Hippocampal formation (tissue), 2 donors: ENCODE data around the gene CD200R1.
"Not testable (repeated sequence)": the region's sequence is repeated elsewhere in the genome, so short reads cannot be mapped to it uniquely, and the experiment has no call there.

Source experiments
- DNase-seq, 2 donors: peaks; one replicate each; lab custom pipeline; 2025; lab: John Stamatoyannopoulos, UW

The CD200R1 gene

DNA sequence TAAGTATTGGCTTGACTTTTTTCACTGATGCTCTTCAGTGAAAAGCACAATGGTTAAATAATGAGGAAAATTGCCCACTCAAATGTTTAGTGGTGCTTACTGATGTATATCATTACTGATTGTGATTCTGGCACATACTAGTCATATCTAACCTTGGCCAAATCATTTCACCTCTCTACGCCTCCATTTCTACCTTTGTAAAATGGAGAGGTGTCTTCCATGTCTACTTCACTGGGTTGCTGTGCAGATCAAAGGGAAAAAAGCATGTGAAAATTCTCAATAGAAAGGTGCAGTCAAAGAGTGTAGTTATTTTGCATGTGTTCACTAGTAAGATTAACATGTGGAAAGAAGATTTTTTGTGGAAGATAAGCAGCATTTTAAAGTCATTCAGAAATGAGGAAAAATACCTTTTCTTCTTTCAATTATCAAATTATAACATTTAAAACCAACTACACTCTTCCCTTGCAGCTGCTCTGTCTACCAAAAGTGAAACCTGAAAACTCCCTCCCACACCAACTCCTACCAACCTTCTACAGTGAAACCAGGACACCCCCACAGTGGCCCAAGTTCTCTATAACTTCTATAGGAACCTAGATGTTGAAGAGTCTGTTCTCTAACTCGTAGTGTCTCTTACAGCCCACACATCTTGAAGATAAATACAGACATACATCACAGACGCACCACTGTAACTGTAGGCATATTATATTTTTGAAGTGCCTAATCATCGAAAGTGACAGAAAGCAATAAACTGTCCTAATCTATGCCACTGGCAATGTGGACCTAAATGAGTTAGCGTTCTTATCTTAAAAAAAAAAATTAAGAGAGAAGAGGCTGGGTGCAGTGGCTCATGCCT lies 1.4 kb downstream of the CD200R1 start:
- no peak for DNase-seq

DNA sequence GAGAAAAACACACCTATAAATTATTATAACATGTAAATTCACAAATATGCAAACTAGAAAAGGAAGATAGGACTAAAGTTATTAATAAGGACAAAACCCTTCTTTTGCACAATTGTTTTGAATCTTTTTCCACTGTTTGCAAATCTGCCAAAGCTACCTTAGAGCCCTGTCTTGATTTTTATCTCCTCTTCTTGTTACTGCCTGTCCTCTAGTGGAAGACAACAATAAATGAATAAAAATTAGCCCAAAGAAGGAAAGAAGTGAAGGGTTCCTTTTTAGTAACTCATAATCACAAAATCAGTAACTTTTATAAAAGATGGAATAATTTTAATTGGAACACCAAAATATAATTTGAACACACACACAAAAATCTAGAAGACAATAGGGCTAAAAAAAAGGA lies 2.7 kb downstream of the CD200R1 start:
- no peak for DNase-seq

DNA sequence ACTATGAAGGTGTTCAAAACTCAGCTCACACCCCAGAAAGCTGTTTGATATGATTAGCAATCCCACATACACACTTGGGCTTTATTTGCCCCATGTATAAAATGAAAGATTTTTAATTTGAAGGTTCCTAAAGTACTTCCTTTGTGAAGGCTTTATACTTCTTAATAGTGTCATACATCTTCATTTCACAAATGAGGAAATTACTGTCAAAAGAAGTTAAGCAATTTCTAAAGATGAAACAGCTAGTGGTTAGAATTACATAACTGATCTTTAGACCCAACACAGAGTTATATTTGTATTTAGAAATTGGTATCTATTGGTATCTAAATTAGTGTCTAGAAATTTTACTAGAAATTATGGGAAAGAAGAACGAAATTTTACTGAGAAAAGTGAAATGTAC lies 7.1 kb downstream of the CD200R1 start:
- no peak for DNase-seq

DNA sequence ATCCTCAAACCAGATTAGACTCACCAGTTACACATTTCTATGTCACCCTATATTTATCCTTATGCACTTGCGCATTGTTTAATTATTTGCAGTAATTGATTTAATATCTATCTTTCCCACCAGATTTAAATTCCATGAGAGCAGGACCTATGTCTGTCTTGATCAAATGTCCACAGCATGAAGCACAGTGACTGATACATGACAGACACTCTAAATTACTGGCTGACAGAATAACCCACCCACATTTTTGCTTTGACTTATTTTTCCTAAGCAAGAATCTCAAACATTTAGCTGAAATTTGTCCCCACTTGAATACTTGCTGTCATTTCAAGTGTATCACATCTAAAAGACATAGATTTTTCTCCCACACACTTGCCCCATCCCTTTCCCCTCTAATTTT lies 7.5 kb downstream of the CD200R1 start:
- no peak for DNase-seq

DNA sequence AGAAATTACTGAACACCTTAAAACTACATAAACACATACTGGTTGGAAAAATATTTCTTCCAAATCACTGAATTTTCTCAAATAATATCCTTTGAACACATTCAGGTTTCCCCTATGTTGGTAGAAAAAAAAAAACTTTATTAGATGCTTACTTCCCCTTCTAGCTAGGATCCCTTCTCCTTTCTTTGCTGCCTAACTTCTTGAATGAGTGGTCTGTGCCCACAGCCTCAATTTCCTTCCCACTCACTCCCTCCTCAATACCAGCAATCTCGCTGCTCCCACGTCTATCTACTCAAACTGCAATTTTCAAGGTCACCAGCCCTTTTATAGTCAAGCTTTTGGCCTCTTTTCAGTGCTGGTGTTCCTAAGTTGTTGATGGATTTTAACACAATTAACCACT lies 8.3 kb downstream of the CD200R1 start:
- no peak for DNase-seq

DNA sequence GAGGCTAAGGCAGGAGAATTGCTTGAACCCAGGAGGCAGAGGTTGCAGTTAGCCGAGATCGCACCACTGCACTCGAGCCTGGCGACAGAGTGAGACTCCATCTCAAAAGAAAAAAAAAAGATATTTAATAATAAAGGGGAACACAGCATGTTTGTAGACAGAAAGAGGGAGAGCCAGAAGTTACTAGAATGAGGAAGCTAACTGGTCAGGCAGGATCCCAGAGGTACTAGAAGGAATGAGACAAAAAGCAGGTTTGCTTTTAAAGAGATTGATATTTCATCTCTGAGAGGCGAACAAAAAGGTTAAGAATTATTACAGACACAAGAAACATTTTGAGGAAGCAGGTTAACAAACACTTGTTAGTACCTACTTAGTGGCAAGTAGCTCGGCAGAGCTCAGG lies 9.2 kb downstream of the CD200R1 start:
- no peak for DNase-seq

DNA sequence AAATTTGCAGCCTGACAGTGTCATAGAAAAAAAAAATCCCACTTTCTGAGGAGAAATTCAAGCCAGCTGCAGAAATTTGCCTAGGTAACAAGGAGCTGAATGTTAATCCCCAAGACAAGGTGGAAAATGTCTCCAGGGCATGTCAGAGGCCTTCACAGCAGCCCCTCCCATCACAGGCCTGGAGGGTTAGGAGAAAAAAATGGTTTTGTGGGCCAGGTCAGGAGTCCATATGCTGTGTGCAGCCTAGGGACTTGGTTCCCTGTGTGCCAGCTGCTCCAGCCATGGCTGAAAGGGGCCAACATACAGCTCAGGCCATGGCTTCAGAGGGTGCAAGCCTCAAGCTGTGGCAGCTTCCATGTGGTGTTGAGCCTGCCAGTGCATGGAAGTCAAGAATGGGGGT lies 11.2 kb downstream of the CD200R1 start:
- no peak for DNase-seq

DNA sequence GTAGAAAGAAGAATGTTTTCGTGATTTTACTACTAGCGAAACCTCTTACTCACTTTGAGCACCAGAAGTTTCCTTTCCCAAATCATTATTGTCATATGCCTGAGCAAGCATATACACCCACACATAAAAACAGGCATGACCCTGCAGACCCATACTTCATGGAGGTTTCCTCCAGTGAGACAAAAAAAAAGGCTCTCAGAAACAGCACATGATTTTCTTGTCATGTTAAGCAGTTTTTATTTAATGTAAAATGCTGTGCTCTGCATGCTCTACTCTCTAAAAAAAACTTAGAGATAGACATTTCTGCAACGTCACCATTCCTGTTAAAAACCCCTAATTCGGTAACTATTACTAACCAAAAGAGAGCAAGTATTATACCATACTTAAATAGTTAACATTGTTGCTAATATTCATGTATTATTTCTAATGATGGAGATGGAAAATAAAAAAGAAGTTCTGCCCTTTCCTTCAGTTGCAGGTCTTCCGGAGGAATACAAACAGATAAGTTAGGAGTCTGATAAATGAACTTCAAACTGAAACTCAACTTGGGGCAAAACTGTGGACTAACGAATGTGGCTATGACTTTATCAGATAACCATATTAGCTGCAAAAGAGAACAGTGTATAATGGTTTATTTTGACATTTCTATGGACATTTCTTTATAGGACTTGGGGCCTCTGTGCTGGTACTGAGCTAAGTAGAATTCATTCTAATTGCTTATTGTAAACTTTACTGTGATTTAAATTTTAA lies 15.9 kb downstream of the CD200R1 start:
- DNase-seq = no peak

DNA sequence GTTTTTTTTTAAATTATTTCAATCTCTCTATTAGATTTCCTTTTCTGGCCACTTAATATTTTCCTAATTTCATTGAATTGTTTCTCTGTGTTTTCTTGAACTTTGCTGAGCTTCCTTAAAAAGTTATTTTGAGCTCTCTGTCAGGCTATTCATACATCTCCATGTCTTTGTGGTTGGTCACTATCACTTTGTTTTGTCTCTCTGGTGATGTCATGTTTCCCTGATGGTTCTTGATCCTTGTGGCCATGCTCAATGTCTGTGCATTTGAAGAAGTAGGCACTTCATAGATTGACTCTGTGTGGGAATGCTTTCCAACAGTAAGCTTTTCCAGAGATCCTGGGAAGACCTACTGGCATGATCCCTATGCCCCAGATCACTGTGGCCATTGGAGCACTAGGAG lies 18.6 kb downstream of the CD200R1 start:
- no peak for DNase-seq

DNA sequence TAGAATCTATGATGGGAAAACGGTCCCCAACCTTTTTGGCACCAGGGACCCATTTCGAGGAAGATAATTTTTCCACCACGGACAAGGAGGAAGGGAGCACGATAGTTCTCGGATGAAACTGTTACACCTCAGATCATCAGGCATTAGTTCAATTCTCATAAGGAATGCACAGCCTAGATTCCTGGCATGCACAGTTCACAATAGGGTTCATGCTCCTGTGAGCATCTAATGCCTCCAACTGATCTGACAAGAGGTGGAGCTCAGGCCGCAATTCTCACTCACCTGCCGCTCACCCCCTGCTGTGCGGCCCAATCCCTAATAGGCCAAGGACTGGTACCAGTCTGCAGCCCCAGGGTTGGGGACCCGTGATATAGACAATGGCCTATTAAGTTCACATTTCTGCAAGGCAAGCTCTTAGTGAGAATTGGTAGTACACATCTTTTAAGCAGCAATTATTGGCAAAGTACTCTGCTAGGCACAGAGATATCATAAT lies 26.5 kb downstream of the CD200R1 start:
- no peak for DNase-seq

DNA sequence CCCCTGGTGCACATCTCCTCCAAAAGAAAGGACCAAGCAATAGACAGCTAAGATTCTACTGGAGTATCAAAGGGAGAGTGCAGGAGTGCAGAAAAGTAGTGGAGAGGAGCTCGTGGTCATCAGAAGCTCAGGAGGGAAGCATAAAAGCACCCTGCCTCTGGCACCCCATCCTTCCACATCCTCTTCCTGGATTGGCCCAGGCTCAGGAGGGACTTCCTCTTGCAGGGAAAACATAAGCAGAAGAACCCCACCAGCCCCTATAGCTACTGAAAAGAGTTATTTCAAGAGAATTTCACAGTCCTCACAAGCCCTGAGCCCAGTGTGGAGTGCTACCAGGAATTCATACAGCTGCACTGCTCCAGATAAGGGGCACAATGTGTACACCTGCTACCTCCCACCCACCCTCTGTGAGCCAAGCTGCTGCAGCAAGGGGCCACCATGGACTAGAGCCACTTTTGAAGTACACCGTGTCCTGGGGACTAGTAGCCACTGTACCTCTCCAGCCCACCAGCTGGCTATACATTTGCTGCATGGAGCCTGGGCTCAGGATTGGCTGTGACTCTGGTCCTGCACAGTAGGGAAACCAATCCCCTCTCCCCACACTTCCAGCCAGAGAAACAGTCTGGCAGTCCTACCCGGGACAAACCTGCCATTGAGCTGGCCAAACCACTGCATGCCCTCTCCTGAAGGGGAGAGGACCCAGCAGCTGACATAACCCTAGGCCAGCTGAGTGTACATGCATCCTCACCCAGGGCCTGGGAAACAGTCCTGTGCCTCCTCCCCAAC lies 43.0 kb downstream of the CD200R1 start:
- DNase-seq = no peak

DNA sequence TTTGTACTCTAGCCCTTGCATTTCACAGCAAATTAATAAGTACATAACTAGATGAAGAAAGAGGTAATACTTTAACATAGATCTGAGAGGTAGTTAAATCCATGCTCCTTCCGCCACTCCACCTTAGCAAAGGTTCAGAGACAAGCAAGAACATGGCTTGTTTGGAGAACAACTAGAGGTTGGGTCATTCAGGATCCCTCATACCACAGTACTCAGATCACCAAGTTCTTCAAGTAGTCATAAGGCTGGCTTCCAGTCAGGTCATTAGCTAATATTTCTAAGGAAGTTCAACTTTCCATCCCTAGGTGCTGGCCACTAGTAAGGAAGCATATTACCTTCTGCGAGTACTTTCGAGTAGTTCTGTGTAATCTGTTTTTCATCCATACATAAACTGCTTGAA lies 44.1 kb downstream of the CD200R1 start:
- DNase-seq = no peak

DNA sequence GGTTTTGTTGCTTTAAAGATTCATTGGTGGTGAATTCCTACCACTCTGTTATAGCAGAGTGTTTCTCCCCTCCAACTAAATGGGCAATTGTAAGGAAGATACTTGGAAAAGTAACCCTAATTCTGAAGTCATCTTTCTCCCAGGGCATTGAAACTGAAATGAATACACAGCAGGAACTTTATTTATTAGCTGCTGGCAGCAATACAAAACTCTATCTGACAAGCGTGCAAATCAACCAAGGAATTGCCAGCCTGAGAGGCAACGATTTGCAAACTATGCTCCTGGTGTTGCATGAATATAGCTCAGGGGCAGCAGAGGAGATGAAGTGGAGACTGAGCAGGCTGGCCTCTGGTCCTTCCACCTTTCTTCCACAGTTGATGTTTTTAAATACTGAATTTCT lies 48.9 kb downstream of the CD200R1 start:
- DNase-seq = no peak

DNA sequence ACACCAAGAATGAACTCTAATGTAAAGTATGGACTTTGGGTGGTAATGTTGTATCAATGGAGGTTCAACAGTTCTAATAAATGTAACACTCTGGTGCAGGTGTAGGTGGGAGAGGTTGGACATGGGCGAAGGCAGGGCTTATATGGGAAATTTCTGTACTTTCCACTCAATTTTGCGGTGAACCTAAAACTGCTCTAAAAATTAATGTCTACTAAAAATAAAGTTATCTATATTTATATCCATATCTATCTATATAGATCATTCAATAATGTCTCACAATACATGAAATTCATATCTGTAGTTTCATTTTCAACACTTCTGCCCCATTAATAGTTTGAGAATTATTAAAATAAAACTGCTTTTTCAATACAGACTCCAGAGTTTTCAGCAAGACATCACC lies 49.3 kb downstream of the CD200R1 start:
- no peak for DNase-seq

DNA sequence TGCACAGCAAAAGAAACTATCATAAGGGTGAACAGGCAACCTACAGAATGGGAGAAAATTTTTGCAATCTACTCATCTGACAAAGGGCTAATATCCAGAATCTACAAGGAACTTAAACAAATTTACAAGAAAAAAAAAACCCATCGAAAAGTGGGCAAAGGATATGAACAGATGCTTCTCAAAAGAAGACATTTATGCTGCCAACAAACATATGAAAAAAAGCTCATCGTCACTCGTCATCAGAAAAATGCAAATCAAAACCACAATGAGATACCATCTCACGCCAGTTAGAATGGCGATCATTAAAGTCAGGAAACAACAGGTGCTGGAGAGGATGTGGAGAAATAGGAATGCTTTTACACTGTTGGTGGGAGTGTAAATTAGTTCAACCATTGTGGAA lies 55.4 kb downstream of the CD200R1 start:
- DNase-seq = not testable (repeated sequence)

DNA sequence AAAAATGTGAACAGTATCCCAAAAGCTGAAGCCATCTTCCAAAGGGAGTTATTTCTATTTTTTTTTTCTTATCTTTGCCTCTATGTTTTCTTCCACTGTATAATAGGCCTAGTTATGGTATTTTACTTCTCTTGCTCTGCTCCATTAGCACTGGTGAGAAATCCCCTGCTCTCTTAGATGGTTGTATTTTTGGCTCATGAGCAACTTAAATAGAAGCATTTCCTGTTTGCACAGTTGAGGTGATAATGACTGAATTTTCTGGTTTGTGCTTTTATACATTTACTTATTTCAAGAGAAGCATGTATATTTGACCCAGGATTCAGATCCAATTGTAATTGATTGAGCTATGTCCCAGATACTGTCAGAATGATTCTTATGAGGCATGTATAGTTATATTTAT lies 66.7 kb downstream of the CD200R1 start:
- no peak for DNase-seq

DNA sequence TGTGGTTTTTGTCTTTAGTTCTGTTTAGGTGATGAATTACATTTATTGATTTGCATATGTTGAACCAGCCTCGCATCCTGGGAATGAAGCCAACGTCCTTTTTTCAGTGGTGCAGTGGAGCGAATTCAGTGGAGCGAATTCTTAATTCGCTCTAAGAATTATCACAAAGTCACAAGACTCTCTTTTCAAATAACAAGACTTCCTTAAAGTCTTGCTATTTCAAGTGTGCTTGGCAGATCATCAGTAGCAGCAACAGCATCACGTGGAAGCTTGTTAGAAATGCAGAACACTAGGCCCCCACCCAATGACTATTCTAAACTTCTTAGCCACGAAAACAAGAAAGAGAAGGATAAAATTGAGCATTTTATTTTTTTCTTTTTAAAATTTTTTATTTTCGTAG lies 70.1 kb downstream of the CD200R1 start:
- DNase-seq = no peak

DNA sequence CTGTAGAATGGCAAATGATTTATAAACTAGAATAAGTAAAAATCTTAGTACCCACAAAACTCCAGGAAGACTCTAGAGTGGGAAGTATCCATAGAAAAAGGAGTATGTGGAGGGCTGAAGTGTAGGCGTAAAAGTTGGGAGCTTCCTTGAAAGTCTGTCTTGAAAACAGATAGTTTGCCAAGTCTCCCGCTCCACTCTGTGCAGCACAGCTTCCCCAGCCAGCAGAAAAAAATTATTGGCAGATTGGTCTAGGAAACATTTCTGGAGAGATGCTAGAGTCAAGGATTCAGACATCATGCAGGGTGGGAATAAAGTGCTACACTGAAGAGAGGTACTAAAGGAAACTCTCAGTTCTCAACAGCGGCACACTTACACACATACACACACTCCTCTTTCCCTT lies 74.8 kb downstream of the CD200R1 start:
- peak in 1 of 2 donors; percentile 24 for DNase-seq

DNA sequence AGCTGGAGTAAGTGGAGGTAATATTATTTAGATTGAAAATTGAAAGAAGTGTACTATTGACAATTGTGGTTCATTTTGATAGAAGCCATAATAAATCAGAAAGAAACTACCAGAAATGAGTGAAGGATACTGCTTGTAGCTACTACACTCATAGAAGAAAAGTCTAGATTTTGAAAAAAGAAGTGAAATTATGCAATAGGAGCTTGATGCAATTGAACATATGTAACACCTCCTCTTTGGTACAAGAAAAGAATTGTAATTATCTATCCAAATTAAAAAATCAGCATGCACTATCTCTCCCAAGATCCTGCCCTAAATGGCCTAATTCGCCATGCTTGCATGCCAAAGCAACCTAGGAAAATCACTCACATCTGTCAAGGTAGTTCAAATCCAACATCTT lies 77.1 kb downstream of the CD200R1 start:
- DNase-seq = no peak

DNA sequence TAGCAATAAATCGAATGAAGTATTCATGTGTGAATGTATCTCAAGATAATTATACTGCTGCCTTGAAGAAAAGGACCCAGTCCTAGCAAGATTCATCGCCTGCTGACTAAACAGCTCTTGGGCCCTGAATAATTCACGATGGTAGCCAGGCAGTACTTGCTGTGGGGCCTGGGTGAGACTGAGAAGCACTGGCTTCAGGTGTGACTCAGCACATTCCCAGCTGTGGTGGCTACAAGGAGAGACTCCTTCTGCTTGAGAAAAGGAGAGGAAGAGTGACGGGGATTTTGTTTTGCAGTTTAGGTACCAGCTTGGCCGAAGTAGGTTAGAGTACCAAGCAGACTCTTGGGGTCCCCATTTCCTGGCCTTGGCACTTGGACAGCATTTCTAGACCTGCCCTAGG lies 80.6 kb downstream of the CD200R1 start:
- DNase-seq = no peak

DNA sequence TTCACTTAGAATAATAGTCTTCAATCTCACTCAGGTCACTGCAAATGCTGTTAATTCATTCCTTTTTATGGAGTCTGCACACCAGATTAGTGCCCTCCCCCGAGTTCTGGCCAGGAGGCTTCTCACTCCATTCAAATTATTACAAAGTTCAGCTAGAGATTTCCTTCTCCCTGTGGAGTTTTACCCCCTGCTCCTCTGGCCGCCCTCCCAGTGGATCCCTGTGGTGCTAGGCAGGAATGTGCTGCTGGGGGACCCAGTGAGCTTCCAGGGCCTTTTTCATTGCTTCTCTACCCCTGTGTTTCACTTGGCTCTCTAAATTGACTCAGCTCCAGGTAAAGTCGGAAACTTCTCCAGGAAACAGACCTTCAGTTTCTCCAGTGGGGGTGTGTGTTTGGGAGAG lies 85.5 kb downstream of the CD200R1 start:
- no peak for DNase-seq

DNA sequence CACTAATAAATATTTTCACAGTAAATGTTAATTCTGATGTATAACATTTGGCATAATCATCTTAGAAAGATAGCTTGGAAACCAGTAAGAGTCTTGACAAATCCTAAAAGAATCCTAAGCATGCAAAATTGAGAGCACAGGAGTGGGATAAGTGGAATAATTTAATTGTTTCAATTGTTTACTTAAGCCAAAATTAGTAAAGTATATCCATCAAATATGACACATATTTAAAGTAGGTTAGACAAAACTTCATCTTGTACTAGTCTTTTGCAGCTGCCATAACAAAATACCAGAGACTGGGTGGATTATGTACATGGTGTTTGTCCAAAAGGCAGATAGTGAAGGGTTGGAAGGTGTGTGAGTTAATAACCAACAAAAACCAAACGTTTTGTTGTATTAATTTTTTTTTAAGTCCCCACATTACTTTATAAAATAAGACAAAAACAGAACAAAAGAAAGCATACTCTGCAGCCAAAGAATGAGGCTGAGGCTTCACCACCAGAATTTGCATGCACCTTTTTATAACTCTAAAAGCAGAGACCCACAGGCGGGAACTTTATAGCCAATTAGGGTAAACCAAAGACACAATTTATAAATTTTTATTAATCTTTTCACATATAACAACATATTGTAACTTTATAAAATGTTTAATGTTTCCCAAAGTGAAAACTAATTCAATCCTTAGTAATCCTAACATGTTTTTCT lies 86.4 kb downstream of the CD200R1 start:
- no peak for DNase-seq
